ENCODE measurements around the gene ZBTB18.
"Not testable (repeated sequence)": the region's sequence is repeated elsewhere in the genome, so short reads cannot be mapped to it uniquely, and the experiment has no call there.

Gene ZBTB18

GRCh38 chr1:244050835-244051444 is at the start of gene ZBTB18:
Gene ZBTB18 (plus strand): TSS chr1:244051283. CDS start chr1:244051432, 149 bp downstream.
- peak; percentile 89 for DNase-seq

GRCh38 chr1:244002721-244003120 is 48.4 kb upstream of the ZBTB18 start:
- no peak for DNase-seq

- DNase-seq = no peak
Measured at GRCh38 chr1:244005455-244005854, 45.6 kb upstream of the ZBTB18 start.

- no peak for DNase-seq
Measured at GRCh38 chr1:244006381-244006901, 44.6 kb upstream of the ZBTB18 start.

GRCh38 chr1:244006961-244007360 is 44.1 kb upstream of the ZBTB18 start:
- DNase-seq = no peak

- no peak for DNase-seq
Measured at GRCh38 chr1:244010191-244010590, 40.9 kb upstream of the ZBTB18 start.

GRCh38 chr1:244010703-244011123 is 40.4 kb upstream of the ZBTB18 start:
- DNase-seq = no peak

GRCh38 chr1:244011271-244011670 is 39.8 kb upstream of the ZBTB18 start:
- DNase-seq = peak; percentile 11

- DNase-seq = peak; percentile 25
Measured at GRCh38 chr1:244011786-244012185, 39.3 kb upstream of the ZBTB18 start.

- peak; percentile 12 for DNase-seq
Measured at GRCh38 chr1:244012202-244012601, 38.9 kb upstream of the ZBTB18 start.

GRCh38 chr1:244013100-244013499 is 38.0 kb upstream of the ZBTB18 start:
- DNase-seq = no peak

- not testable (repeated sequence) for DNase-seq
Measured at GRCh38 chr1:244014862-244015261, 36.2 kb upstream of the ZBTB18 start.

GRCh38 chr1:244019982-244020485 is 31.0 kb upstream of the ZBTB18 start:
- DNase-seq = no peak

- DNase-seq = peak; percentile 46
Measured at GRCh38 chr1:244021427-244021826, 29.7 kb upstream of the ZBTB18 start.

- no peak for DNase-seq
Measured at GRCh38 chr1:244022311-244022710, 28.8 kb upstream of the ZBTB18 start.

- DNase-seq = no peak
Measured at GRCh38 chr1:244022864-244023440, 28.1 kb upstream of the ZBTB18 start.

GRCh38 chr1:244027491-244028145 is 23.5 kb upstream of the ZBTB18 start:
- no peak for DNase-seq

- DNase-seq = no peak
Measured at GRCh38 chr1:244028701-244029100, 22.4 kb upstream of the ZBTB18 start.

GRCh38 chr1:244029124-244029523 is 22.0 kb upstream of the ZBTB18 start:
- DNase-seq = no peak

GRCh38 chr1:244030481-244031040 is 20.5 kb upstream of the ZBTB18 start:
- DNase-seq = no peak

- no peak for DNase-seq
Measured at GRCh38 chr1:244035358-244035757, 15.7 kb upstream of the ZBTB18 start.

GRCh38 chr1:244037252-244037651 is 13.8 kb upstream of the ZBTB18 start:
- DNase-seq = no peak

- no peak for DNase-seq
Measured at GRCh38 chr1:244041466-244042120, 9.5 kb upstream of the ZBTB18 start.

All from eye (tissue), 1 donor.